Neural progenitor cell (in vitro differentiated cells): ENCODE data around the gene GPD2. TPM values are rescaled to one million over a fixed set of nuclear protein-coding genes. Genes with fewer than 3 reads are reported as not detected.

Experiments used
- DNase-seq: peaks from one replicate; pipeline ENCODE4 v3.0.0-alpha.2; 2016; ENCODE audit warnings: low spot score
- H2AFZ ChIP-seq: fragments of 200-600 bp; sonication (generic); replicated peaks from 2 replicates; pipeline ENCODE4 v1.6.1; 2016; ENCODE audit warnings: antibody characterized with exemption
- H3F3A ChIP-seq: fragments of 200-600 bp; sonication (generic); 2 replicates; pipeline ENCODE4 v1.6.1; 2016; ENCODE audit warnings: antibody characterized with exemption, low read depth
- H3K27ac ChIP-seq: fragments of 200-600 bp; sonication (generic); 2 replicates; pipeline ENCODE4 v1.5.1; 2016; ENCODE audit warnings: mild to moderate bottlenecking
- H3K27me3 ChIP-seq: fragments of 200-600 bp; sonication (generic); 2 replicates; pipeline ENCODE4 v1.6.1; 2016; ENCODE audit warnings: mild to moderate bottlenecking, moderate library complexity
- H3K36me3 ChIP-seq: fragments of 200-600 bp; sonication (generic); 2 replicates; pipeline ENCODE4 v1.5.1; 2016
- H3K4me1 ChIP-seq: fragments of 200-600 bp; sonication (generic); 2 replicates; pipeline ENCODE4 v1.6.1; 2016; ENCODE audit warnings: mixed run types
- H3K4me2 ChIP-seq: fragments of 200-600 bp; sonication (generic); 2 replicates; pipeline ENCODE4 v1.6.1; 2016
- H3K4me3 ChIP-seq: fragments of 200-600 bp; sonication (generic); 2 replicates; pipeline ENCODE4 v1.5.1; 2016
- H3K79me2 ChIP-seq: fragments of 200-600 bp; sonication (generic); 2 replicates; pipeline ENCODE4 v1.6.1; 2016; ENCODE audit warnings: low read depth
- H3K9ac ChIP-seq: fragments of 200-600 bp; sonication (generic); 2 replicates; pipeline ENCODE4 v1.6.1; 2016
- H3K9me3 ChIP-seq: fragments of 200-600 bp; sonication (generic); 2 replicates; pipeline ENCODE4 v1.5.1; 2016; ENCODE audit warnings: low read depth
- H4K20me1 ChIP-seq: fragments of 200-600 bp; sonication (generic); 2 replicates; pipeline ENCODE4 v1.6.1; 2016; ENCODE audit warnings: low read depth
- H3K27ac Mint-ChIP-seq: 3 replicates; pipeline ENCODE4 v1.8.0; 2021; ENCODE audit warnings: mixed read lengths
- H3K27me3 Mint-ChIP-seq: 2 replicates; pipeline ENCODE4 v1.8.0; 2022; ENCODE audit warnings: low read depth, mild to moderate bottlenecking, inconsistent platforms, moderate library complexity, mixed read lengths; ENCODE audit not compliant: insufficient read depth
- H3K36me3 Mint-ChIP-seq: 3 replicates; pipeline ENCODE4 v1.8.0; 2021; ENCODE audit warnings: mixed read lengths
- H3K4me1 Mint-ChIP-seq: 3 replicates; pipeline ENCODE4 v1.8.0; 2021; ENCODE audit warnings: mixed read lengths
- H3K4me3 Mint-ChIP-seq: 3 replicates; pipeline ENCODE4 v1.8.0; 2021; ENCODE audit warnings: mild to moderate bottlenecking, moderate library complexity, mixed read lengths
- H3K9me3 Mint-ChIP-seq: 3 replicates; pipeline ENCODE4 v1.8.0; 2020; ENCODE audit warnings: mixed read lengths
- CTCF ChIP-seq: fragments of 200-600 bp; sonication (generic); IDR thresholded peaks from 2 replicates; pipeline ENCODE4 v1.5.1; 2017; ENCODE audit warnings: antibody characterized with exemption, mild to moderate bottlenecking
- EZH2 ChIP-seq: fragments of 200-600 bp; sonication (generic); IDR thresholded peaks from 2 replicates; pipeline ENCODE4 v1.6.1; 2017; ENCODE audit warnings: antibody characterized with exemption, mild to moderate bottlenecking, moderate library complexity
- EZH2phosphoT487 ChIP-seq: fragments of 200-600 bp; sonication (generic); IDR thresholded peaks from 2 replicates; pipeline ENCODE4 v1.6.1; 2017; ENCODE audit warnings: antibody characterized with exemption
- total RNA-seq: library from RNA; depleted of rRNA; stranded (reverse); fragments of >200 nt; gene quantifications from 2 replicates; pipeline ENCODE4 v1.2.3, GENCODE V29; 2015; ENCODE audit warnings: low replicate concordance

The GPD2 gene
- total RNA-seq, 1 donor from 2014 or later, result 176 TPM

GRCh38 chr2:156590085-156590739, 154.0 kb downstream of the GPD2 start:
- no peaks in the 10 kb centered on the region for H3K9me3 Mint-ChIP-seq
- peaks cover 37% of the 10 kb centered on the region for H3K4me1 ChIP-seq
- H3K4me2 ChIP-seq, result no peak overlapping the region
- no peaks in the 10 kb centered on the region for H3K27me3 ChIP-seq
- H3K36me3 ChIP-seq, result no peaks in the 10 kb centered on the region
- no peak overlapping the region for H3K4me3 Mint-ChIP-seq
- H3K9me3 ChIP-seq, result no peaks in the 10 kb centered on the region
- H3K36me3 Mint-ChIP-seq, result no peaks in the 10 kb centered on the region
- no peaks in the 10 kb centered on the region for H4K20me1 ChIP-seq
- H2AFZ ChIP-seq, result no peak overlapping the region
- peaks cover 16% of the 10 kb centered on the region for H3F3A ChIP-seq
- H3K4me1 Mint-ChIP-seq, result peaks cover 28% of the 10 kb centered on the region
- H3K9ac ChIP-seq, result no peak overlapping the region
- no peak overlapping the region for H3K4me3 ChIP-seq
- DNase-seq, result no peak
- no peaks in the 10 kb centered on the region for H3K27me3 Mint-ChIP-seq
- H3K79me2 ChIP-seq, result no peaks in the 10 kb centered on the region
- H3K27ac Mint-ChIP-seq, result no peak overlapping the region
- no peak for TF ChIP-seq CTCF
- TF ChIP-seq EZH2phosphoT487, result no peak
- no peak for TF ChIP-seq EZH2
- H3K27ac ChIP-seq, result no peak overlapping the region

- H3K27me3 Mint-ChIP-seq, result no peaks in the 10 kb centered on the region
- peak; percentile 50 for DNase-seq
Measured at GRCh38 chr2:156592809-156593593, 156.8 kb downstream of the GPD2 start.

GRCh38 chr2:156593594-156593921, 157.4 kb downstream of the GPD2 start:
- Mint-ChIP-seq H3K4me3 (no peak overlapping the region), H3K4me1 (peaks cover 28% of the 10 kb centered on the region)
- peak overlapping the region; percentile 66 for H3K4me2 ChIP-seq

More at GRCh38 chr2:156592809-156593593, 156.8 kb downstream of the GPD2 start:
- TF ChIP-seq EZH2phosphoT487 (no peak), EZH2 (no peak), CTCF (no peak)
- no peaks in the 10 kb centered on the region for H3K79me2 ChIP-seq
- H3K27ac ChIP-seq, result peak overlapping the region; percentile 47
- H3K27me3 ChIP-seq, result no peaks in the 10 kb centered on the region
- H2AFZ ChIP-seq, result peak overlapping the region; percentile 79
- no peaks in the 10 kb centered on the region for H4K20me1 ChIP-seq
- Mint-ChIP-seq H3K36me3 (no peaks in the 10 kb centered on the region), H3K9me3 (no peaks in the 10 kb centered on the region), H3K4me3 (peak overlapping the region; percentile 45), H3K4me1 (peaks cover 28% of the 10 kb centered on the region), H3K27ac (peak overlapping the region; percentile 87)
- H3K9me3 ChIP-seq, result no peaks in the 10 kb centered on the region
- no peak overlapping the region for H3K9ac ChIP-seq
- peak overlapping the region; percentile 66 for H3K4me2 ChIP-seq
- H3F3A ChIP-seq, result peaks cover 16% of the 10 kb centered on the region
- H3K4me1 ChIP-seq, result peaks cover 34% of the 10 kb centered on the region
- peak overlapping the region; percentile 9 for H3K4me3 ChIP-seq
- no peaks in the 10 kb centered on the region for H3K36me3 ChIP-seq

More at GRCh38 chr2:156593594-156593921, 157.4 kb downstream of the GPD2 start:
- no peak for DNase-seq
- TF ChIP-seq CTCF (no peak), EZH2phosphoT487 (no peak), EZH2 (no peak)
- no peaks in the 10 kb centered on the region for H3K27me3 Mint-ChIP-seq
- Histone ChIP-seq H2AFZ (peak overlapping the region; percentile 79), H3K79me2 (no peaks in the 10 kb centered on the region), H3K36me3 (no peaks in the 10 kb centered on the region), H3K4me1 (peaks cover 34% of the 10 kb centered on the region), H3K27ac (peak overlapping the region; percentile 47), H4K20me1 (no peaks in the 10 kb centered on the region), H3K4me3 (no peak overlapping the region), H3F3A (peaks cover 16% of the 10 kb centered on the region), H3K9ac (no peak overlapping the region), H3K9me3 (no peaks in the 10 kb centered on the region), H3K27me3 (no peaks in the 10 kb centered on the region)
- no peaks in the 10 kb centered on the region for H3K36me3 Mint-ChIP-seq
- H3K27ac Mint-ChIP-seq, result peak overlapping the region; percentile 87
- no peaks in the 10 kb centered on the region for H3K9me3 Mint-ChIP-seq
